Measurements from ENCODE around the gene PPTC7.
"Not testable (repeated sequence)": the region's sequence is repeated elsewhere in the genome, so short reads cannot be mapped to it uniquely, and the experiment has no call there.

The PPTC7 gene

DNA sequence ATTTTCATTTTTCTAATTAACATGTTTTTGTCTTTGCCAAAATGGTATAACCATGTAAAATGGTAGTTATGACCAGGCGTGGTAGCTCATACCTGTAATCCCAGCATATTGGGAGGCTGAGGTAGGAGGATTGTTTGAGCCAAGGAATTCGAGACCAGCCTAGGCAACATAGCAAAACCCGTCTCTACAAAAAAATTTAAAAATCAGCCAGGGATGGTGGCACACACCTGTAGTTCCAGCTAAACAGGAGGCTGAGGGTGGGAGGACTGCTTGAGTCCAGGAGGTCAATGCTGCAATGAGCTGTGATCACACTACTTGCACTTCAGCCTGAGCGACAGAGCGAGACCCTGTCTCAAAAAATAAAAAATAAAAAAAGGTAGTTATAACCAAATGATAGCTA, 23.1 kb downstream of the PPTC7 start:
- DNase-seq: no peak

DNA sequence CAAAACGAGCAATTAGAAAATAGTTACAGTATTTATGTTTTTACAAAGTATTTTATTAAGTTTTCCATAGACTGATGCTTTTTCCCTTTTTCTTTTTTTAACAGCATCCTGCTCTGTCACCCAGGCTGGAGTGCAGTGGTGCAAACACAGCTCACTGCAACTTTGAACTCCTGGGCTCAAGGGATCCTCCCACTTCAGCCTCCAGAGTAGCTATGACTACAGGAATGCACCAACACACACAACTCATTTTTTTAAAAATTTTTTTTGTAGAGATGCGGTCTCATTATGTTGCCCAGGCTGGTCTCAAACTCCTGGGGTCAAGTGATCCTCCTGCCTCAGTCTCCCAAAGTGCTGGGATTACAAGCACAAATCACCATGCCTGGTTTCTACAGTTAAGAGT, 24.2 kb downstream of the PPTC7 start:
- not testable (repeated sequence) for DNase-seq

DNA sequence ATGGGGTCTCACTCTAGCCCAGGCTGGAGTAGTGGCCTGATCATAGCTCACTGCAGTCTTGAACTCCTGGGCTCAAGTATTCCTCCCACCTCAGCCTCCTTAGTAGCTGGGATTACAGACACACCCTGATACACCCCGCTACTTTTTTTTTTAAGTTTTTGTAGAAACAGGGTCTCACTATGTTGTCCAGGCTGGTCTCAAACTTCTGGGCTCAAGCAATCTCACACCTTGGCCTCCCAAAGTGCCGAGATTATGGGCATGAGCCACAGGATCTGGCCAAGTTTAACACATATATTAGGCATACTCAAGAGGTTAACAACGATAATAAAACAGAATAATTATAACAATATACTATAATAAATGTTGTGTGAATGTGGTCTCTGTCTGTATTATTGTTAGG, 25.8 kb downstream of the PPTC7 start:
- DNase-seq: no peak

DNA sequence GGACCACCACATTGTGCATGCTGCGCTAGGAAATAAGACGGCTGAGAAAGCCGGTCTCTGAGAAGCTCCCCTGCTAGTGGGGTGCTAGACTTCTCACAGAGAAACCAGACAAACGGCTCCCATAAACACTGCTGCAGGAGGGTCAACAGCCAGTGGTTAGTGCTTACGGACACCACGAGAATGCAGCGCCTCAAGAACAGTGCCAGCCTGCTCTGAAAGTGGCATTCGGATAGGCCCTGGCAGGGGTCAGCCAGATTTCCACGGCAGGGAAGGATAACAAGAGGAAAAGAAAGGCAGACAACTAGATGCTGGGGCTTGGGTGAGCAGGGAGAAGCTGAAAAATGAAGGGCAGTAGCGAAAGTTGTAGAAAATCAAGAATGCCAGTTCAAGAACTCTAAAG, 26.4 kb downstream of the PPTC7 start:
- no peak for DNase-seq

DNA sequence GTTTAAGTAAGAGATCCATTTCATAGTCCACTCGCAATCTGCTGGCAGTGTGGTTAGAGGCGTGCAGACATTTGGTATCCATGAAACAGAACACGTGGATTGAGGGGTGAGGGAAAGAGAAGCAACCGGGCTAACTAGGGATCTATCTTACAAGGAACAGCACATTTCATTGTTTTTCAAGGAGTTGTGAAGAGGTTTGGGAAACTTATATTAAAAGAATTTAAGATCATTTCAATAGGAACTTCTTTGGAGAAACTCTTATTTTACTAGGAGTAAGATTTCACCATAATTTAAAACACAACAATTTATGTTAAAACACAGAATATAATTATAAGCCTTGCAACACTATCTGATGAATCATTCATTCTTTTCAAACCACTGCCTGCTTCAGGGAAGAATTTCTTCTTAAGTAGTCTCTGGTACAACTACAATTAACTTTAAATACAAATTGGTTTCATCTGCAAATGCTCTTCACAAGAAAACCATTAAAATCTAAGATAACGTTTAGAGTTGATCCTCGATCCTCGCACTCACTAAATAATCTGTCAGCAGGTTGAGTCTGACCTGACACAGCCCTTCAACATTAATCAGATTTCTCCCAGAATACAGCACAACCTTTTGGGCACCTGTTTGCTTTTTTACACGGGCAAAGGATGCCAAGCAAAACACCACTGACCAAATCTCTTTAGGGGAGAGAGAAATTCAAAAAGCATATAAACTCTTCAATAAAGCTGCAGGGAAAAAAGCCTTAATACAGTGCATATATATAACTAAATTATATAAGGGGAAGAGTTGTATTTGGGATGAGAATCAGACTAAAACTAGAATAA, 27.3 kb downstream of the PPTC7 start:
- no peak for DNase-seq

DNA sequence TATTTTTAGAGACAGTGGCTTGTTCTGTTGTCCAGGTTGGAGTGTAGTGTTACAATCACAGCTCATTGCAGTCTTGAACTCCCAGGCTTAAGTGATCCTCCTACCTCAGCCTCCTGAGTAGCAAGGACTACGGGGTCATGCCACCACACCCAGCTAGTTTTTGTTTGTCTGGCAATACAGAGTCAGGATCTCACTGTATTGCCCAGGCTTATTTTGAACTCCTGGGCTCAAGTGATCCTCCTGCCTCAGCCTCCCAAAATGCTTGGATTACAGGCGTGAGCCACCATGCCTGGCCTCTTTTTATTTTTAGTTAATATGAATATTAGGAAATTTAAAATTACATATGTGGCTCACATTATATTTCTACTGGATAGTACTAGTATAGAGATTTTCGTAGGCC, 28.9 kb downstream of the PPTC7 start:
- DNase-seq: no peak

DNA sequence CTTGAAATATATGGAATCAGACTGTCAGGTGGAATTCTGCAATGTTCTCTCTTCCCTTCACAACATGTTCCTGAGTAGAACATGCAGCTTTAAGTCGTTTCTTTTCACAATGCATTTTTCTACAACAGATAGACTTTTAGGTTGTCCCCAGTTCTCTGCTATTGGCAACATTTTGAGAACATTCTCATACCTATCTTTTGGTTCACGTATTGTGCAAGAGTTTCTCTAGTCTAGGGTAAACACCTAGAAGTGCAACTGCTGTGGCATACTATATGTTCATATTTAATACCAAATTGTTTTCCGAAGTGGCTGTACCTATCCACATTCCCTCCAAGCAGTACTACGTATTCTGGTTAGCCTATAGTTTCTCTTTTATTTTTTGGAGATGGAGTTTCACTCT, 32.1 kb downstream of the PPTC7 start:
- no peak for DNase-seq

DNA sequence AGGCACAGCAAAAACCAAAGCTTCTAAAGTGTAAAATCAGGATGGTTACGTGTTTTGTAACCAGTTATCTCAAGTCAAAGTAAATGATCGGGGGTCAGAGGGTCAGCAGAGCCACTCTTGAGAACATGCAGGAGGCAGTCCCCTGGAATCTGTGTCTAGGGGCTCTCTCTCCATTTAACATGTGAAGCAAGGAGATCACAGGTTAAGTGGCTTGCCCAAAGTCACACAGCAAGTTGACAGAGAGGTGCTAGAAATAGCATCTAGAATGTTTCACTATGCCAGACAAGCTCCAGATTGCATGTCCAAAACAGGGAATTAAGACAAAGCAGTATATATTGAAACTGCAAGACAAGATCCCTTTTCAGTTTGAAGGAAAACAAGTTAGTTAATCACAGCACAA, 33.4 kb downstream of the PPTC7 start:
- no peak for DNase-seq

DNA sequence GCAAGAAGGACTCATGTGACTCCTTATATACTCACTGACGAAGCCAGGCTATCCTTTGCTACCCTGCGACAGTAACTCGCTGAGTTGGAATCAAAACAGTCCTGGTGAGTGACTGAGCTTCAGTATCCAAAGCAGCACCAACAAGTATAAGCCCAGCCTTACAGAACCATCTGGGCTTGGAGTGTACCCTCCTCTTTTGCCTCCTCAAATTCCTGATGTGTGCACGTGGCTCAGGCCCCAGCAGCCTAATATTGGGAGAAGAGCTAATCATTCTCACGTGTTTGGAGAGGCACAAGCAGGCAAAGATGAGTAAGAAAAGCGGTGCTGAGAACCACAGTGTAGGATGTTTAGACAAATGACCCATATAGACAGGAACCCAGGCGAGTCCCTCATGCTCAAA, 34.4 kb downstream of the PPTC7 start:
- DNase-seq: no peak

DNA sequence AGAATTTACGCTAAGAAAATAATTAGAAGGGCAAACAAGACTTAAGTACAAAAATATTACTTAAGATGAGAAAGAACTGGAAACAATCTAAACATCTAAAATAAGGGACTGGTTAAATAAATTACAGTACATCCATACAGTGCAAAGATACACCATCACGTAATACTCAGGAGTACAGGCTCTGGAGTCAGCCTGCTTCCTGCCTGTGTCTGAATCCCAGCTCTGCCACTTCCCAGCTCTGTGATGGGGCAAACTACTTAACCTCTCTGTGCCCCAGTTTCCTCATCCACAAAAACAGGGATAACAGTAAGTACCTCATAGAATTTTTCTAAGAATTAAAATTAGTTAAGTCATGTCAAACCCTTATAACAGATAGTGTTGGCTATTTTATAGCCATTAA, 36.0 kb downstream of the PPTC7 start:
- DNase-seq: no peak

DNA sequence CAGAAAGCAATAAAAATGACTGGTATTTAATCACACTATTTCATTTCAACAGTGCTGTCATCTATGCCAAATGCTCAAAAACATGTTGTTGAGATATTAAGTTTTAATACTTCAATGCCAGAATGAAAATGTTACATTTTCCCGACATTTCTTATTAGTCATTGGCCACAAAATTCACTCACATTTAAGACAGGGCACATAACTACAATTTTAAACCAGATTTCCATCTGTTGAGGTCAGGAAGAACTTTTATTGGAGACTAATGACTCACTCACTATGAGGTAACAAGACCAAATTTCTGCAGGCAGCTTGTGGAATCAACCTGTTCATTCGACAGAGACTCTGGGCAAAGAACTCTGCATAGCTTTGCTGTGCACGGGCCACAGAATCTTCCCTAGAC, 36.8 kb downstream of the PPTC7 start:
- DNase-seq: no peak

DNA sequence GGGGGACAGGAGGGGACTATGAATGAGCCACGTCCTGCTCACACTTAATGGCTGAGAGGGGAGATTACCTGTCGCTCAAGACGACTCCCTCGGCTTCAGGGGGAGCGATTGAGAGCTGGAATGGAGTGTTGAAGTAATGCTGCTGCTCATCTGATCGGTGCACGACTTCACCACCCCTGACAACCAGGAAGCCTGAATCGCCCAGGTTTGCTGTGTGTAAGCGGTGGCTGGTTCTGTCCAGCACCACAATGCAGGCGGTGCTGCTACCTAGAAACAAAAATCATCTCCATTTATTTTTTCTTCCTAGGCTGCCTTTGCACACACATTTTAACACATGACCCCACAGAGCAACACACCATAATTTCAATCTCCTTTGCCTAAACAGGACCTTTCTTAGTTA, 37.3 kb downstream of the PPTC7 start:
- no peak for DNase-seq

DNA sequence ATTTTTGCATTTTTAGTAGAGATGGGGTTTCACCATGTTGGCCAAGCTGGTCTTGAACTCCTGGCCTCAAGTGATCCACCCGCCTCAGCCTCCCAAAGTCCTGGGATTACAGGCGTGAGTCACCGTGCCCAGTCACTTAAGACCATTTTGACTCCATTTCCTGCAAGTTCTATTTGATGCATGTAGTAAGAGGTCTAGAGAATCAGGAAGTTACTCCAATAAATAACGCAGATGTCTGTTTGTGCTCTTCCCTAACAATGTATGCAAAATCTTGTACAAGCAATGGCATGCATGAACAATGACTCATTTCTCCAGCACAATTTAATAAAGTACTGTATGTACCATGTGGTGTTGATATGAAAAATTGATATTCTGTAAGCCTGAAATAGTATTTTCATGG, 37.9 kb downstream of the PPTC7 start:
- DNase-seq: not testable (repeated sequence)

DNA sequence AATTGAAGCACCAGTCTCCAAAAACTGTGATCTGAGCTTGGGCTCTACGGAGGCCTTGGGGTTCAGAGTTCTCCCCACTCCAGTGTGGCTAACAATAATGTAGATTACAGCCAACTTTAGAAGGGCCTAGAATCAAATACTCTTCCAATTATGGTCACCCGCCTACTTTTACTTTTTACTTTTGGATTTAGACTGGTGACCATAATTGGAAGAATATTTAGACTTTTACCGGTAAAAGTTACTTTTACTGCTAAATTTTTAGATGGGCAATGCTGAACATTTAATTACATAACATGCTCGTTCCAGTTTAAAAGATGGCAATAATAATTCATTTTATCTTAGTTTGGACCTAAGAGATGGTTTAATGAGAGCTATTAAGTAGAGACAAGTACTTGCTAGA, 39.2 kb downstream of the PPTC7 start:
- DNase-seq: no peak

DNA sequence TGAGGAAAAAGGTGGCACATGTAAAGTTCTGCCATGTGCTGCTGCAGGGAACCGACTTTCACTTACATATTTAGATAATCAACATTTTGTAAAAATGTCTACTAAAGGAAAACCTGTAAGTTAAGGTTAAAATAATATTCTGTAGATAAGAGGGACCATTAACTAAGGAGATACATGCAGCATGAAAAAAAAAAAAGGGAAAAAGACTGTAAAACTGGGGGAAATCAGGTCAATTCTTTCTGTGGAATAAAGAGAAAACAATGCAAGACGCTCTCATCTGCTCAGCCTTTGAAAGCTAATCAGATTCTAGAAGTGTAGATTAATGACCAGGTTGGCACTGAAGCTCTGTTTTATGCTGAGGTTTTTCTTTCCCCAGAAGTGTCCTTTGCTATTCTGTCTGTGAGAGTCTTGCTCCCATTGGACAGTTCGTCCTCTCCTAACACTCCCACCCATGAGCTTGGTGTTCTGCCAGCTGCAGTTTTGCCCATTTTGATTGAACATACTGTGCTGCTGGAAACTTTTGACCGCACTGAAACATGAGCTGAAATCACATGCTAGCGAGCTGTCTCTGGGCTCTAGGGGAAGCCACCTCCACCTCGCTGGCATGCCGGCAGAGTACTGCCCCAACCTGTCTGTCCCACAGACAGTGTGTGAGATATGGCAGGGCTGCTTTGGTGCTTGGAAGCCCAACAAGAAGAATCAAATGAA, 39.7 kb downstream of the PPTC7 start:
- DNase-seq: no peak

DNA sequence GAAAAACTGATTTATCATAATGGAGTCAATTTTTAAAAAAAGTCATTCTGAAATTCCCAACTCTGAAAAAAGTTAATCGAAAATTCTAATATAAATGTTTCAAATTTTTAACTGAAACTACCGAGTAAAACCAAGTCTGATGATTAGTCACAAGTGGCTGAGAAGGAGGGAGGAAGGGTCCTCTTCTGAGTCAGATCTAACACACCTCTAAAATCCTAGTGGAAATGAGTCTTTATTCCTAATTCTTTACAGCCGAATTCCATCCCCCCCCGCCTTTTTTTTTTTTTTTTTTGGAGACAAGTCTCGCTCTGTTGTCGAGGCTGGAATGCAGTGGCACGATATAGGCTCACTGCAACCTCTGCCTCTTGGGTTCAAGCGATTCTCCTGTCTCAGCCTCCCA, 43.1 kb downstream of the PPTC7 start:
- DNase-seq: no peak

DNA sequence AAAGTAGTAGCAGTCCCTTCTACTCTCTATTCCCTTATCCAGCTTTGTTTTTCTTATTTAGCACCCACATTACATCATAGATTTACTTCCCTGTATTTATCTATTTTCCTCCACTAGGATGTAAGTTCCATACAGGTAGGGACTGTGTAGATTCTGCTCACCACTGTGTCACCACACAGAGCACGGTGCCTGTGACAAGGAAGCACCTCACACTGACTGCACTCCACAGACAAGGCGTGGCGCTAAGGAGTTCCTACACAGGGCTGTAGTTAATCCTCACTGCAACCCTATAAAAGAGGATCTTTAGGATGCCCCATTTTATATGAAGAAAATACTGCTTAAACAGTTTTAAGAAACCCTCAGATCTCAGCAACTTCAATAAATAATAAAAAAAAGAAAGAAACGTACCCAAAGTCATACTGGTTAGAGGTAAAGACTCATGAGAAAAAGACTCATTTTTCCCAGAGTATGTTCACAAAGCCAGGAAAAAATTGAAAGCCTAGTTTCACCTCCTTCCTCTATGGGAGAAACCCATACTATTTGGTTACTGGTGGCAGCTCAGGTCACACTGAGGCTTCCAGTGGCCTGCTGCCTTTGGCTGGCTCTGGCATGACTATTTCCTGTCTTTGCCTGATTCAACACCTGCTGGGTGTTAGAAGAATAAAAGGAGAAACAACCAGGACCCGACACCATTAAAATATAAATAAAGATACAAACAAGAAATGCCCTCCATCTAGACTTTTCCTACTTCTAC, 44.1 kb downstream of the PPTC7 start:
- no peak for DNase-seq

DNA sequence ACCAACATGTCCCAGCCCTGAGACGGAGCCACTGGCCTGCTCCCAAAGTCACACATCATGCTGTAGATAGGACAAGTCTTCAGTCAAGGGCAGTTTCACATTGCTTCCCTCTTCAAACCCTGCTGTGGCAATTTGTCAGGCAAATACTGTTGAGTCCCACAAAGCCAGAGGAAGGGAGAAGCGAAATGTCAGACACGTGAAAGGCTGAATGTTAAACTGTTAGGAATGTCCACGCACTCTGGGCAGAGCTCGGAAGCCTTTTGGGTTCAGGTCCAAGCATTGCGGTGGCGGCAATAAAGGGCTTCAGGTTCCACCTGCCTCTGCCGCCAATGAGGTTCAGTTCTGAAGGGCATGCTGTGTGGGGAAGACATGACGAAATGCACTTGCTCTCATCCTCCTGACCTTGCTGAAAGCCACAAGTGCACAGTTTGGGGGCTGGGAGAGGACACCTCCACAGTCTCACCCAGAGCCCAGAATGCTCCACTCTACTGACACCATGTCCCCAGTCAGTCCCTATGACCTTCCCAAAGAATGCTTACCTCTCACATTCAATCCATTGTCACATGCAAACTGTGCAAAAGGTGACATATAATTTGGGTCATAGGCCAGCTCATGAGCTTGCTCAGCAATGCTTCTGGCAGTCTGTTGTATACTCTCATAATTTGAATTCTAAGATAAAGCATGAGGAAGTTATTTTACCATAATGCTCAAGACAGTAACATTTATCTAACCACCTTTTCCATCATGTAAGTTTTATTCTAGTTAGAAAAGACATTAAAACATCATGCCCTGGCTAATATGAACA, 45.3 kb downstream of the PPTC7 start:
- DNase-seq: no peak

DNA sequence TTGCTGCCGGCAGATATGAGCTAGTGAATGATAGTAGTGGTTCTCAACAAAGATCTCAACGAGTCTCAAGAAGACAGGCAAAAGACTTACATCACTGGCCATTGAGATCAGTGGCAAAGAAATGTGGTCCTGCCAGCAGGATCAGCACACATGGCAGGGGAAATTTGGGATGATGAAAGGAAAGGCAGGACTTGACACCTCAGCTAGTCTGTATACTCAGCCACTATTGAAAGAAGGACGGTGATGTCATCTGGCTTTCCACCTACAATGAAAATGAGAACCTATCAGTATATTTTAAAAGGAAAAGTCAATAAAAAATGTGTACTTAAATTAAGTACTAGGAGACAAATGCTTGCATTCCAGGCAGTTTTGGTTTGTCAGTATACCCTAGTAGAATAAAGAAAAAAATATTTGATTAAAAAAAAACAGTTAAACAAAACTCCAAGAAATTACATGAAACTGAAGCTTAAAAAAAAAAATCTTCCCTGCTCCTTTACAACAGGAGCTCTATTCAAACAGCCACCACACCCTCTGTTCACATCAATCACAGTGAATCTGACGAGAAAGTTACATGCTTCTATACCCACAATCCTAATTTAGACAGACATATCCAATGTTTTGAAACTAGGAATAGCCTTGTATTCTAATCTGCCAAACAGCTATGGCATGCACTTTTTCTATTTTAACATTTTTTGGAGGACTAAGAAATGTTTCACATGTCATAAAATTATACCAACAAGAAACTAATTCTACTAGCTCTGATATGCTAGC, 46.1 kb downstream of the PPTC7 start:
- DNase-seq: no peak

DNA sequence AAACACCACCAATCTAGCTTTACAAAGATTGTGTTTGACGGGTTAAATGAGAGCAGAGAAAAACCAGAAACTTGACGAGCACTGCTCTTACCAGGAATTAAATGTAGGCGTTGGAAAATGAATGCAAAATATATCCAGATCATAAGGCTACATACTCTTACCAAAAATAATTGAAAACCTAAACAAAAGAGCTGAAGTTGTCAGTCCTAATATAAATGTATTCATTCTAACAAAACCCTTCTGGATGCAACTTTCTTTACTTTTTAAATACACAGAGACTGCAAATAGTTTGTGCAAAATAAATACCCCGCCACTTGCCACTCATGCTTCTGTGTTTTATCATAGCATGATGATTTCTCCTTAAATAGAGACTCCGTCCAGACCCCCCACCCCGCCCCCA, 48.3 kb downstream of the PPTC7 start:
- DNase-seq: no peak

DNA sequence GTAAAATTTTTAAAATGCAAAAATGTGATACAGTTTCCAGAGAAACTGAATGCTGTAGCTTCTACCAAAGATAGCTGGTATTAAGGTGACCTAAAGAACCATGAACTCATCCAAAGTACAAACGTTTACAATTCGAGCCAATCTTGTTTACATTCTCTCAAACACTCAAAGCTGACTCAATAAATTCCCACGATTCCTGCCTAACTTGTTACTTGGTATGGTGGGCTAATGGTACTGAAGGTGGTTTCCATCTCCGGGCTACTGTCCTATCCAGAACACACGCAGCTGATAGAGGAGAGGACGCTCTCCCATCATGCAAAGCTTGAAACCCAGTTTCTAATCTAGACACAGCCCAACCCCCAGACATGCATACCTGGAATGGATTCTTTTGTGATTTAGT, 49.5 kb downstream of the PPTC7 start:
- DNase-seq: no peak

DNA sequence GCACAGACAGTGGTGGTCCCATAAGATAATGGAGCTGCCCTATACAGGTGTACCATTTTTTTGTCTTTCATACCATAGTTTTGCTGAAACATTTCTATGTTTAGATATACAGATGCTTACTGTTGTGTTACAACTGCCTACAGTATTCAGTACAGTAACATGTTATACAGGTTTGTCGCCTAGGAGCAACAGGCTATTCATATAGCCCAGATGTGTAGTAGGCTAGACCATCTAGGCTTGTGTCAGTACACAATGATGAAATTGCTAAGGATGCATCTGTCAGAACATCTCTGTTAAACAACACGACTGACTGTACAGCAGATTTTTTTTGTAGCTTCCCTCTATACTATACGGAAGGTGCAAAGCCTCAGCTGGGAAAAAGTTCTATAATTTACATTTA, 50.5 kb downstream of the PPTC7 start:
- DNase-seq: no peak

Data from activated CD4-positive, alpha-beta T cell treated with anti-CD3 and anti-CD28 coated beads for 1 hour (primary cell).